ENCODE data around the gene SMIM13. TPM values are rescaled to one million over a fixed set of nuclear protein-coding genes. Genes with fewer than 3 reads are reported as not detected.

SMIM13 gene
- total RNA-seq, 1 experiment from 2014 or later: 15.7 TPM

DNA sequence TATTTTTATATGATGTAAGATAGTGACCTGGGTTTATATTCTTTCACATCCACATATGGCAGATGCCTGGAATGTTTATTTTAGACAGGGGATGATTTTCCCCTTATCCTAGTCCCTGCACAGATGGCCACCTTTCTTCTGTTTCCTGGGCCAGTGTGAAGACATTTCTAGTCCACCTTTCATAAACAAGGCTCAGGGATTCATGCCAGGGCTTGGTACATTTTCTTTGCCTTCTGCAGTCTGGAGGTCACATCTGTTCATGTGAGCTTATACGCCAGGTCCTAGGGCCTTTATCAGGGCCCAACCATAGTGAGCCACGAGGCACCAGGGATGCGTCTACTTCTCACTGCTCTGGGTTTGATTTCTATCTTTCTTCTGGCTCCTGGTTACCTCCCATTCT is 55.9 kb downstream of the SMIM13 start:
- Histone ChIP-seq H3K9me3 (ENCODE audit: control insufficient read depth in 1 of 2, insufficient read depth in 1 of 2, low read depth in 1 of 2, low read length in 2 of 2) (no peaks in the 10 kb centered on the region), H3K79me2 (ENCODE audit: insufficient read depth, low read length) (no peaks in the 10 kb centered on the region), H4K20me1 (ENCODE audit: insufficient read depth) (no peaks in the 10 kb centered on the region), H3K4me2 (ENCODE audit: low read length) (no peak overlapping the region), H2AFZ (ENCODE audit: low read depth, low read length, poor library complexity, severe bottlenecking) (no peak overlapping the region), H3K9me2 (ENCODE audit: insufficient read depth) (no peaks in the 10 kb centered on the region), H3K4me1 (ENCODE audit: control insufficient read depth in 1 of 2, insufficient read depth in 2 of 2, low read length in 2 of 2) (no peaks in the 10 kb centered on the region), H3K36me3 (ENCODE audit: control insufficient read depth in 1 of 2, insufficient read depth in 2 of 2, low read length in 2 of 2) (no peaks in the 10 kb centered on the region), H3K27me3 (ENCODE audit: insufficient read depth, low read length) (no peaks in the 10 kb centered on the region), H3K27ac (ENCODE audit: low read depth, low read length) (no peak overlapping the region), H3K4me3 (replicated peaks in 1 of 2; ENCODE audit: low read depth in 1 of 2, low read length in 2 of 2) (no peak overlapping the region), H3K9ac (ENCODE audit: low read length) (no peak overlapping the region)
- DNase-seq (ENCODE audit: low read depth, low spot score) (no peak), ATAC-seq (no peak)
- TF ChIP-seq SRF (IDR thresholded peaks at IDR 0.05; ENCODE audit: low read depth) (no peak), SP1 (IDR thresholded peaks at IDR 0.05; ENCODE audit: low read depth) (no peak), TCF7L2 (IDR thresholded peaks at IDR 0.05; ENCODE audit: borderline replicate concordance, extremely low read depth, insufficient read depth, insufficient read length) (no peak), JUND (IDR thresholded peaks at IDR 0.05) (no peak), YY1 (IDR thresholded peaks at IDR 0.05; ENCODE audit: extremely low read depth, insufficient replicate concordance, low read depth, low read length) (no peak), ZNF274 (IDR thresholded peaks at IDR 0.05; ENCODE audit: low read depth, low read length) (no peak), RAD21 (IDR thresholded peaks at IDR 0.05; ENCODE audit: low read depth) (no peak), CBX3 (IDR thresholded peaks at IDR 0.05; ENCODE audit: low read depth) (no peak), POLR2A (IDR thresholded peaks at IDR 0.05; ENCODE audit: borderline replicate concordance, extremely low read depth, insufficient read depth, insufficient read length) (no peak)
- TF ChIP-seq, protein P1, sequence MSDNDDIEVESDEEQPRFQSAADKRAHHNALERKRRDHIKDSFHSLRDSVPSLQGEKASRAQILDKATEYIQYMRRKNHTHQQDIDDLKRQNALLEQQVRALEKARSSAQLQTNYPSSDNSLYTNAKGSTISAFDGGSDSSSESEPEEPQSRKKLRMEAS (IDR thresholded peaks at IDR 0.05): no peak
- TF ChIP-seq, protein P2, sequence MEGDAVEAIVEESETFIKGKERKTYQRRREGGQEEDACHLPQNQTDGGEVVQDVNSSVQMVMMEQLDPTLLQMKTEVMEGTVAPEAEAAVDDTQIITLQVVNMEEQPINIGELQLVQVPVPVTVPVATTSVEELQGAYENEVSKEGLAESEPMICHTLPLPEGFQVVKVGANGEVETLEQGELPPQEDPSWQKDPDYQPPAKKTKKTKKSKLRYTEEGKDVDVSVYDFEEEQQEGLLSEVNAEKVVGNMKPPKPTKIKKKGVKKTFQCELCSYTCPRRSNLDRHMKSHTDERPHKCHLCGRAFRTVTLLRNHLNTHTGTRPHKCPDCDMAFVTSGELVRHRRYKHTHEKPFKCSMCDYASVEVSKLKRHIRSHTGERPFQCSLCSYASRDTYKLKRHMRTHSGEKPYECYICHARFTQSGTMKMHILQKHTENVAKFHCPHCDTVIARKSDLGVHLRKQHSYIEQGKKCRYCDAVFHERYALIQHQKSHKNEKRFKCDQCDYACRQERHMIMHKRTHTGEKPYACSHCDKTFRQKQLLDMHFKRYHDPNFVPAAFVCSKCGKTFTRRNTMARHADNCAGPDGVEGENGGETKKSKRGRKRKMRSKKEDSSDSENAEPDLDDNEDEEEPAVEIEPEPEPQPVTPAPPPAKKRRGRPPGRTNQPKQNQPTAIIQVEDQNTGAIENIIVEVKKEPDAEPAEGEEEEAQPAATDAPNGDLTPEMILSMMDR (IDR thresholded peaks at IDR 0.05 in 2 of 3, conservative IDR thresholded peaks at IDR 0.05 in 1 of 3; ENCODE audit: borderline replicate concordance in 1 of 3, insufficient read depth in 1 of 3, low read depth in 2 of 3, low read length in 2 of 3): no peak
- ChIA-PET CTCF (no interaction called here), RAD21 (ENCODE audit: low non-redundant PET in 1 of 2, low total read pairs in 2 of 2, uncharacterized antibody in 2 of 2, unreplicated experiment in 2 of 2) (no interaction called here), POLR2A (no interaction called here)
- intact Hi-C loops (cut with micrococcal nuclease): no loop called here
- no TSS peak for BruUV-seq (replicated peaks)

Measured in HCT116 (cell line).